Activated T-cell treated with anti-CD3 and anti-CD28 coated beads, Interleukin-2, amount 50 U/mL, for 24 hours (primary cell): ENCODE results near the gene INO80.

Experiments
- DNase-seq: peaks from one replicate; pipeline ENCODE4 v3.0.0-alpha.2; 2020
- H3K27ac Mint-ChIP-seq: 2 replicates; pipeline ENCODE4 v1.8.0; 2020; ENCODE audit warnings: mild to moderate bottlenecking, mixed read lengths
- H3K27me3 Mint-ChIP-seq: 2 replicates; pipeline ENCODE4 v1.8.0; 2020; ENCODE audit warnings: mixed read lengths
- H3K36me3 Mint-ChIP-seq: 2 replicates; pipeline ENCODE4 v1.8.0; 2020; ENCODE audit warnings: low read depth, mixed read lengths
- H3K4me1 Mint-ChIP-seq: 2 replicates; pipeline ENCODE4 v1.8.0; 2020; ENCODE audit warnings: low read depth, mixed read lengths
- H3K4me3 Mint-ChIP-seq: 2 replicates; pipeline ENCODE4 v1.8.0; 2020; ENCODE audit warnings: mild to moderate bottlenecking, moderate library complexity, mixed read lengths
- H3K9me3 Mint-ChIP-seq: 2 replicates; pipeline ENCODE4 v1.8.0; 2020; ENCODE audit warnings: mixed read lengths

INO80 gene

DNA sequence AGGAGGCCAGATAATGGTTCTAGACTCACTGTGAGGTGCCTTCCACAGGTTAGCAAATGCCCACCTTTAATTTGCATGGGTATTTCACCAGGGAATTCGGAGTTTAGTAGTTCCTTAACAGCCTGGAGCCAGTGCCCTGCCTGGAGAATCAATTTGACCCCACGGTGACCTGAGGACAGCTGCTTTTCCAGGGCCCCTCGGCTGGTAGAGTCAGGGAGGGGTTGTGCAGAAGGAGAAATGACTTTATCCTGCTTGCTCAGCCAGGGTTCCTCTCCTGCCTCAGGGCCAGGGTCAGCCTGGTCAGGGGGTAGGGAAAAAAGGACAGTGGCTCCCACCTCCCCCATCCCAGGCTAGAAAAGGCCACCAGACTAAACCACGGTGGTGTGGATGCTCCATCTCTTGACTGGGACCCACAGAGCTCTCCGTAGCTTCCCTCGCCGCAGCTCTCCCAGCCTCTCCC lies 175.0 kb downstream of the INO80 start:
- DNase-seq = no peak
- H3K27me3 Mint-ChIP-seq = no peaks in the 10 kb centered on the region
- peak overlapping the region; percentile 58 for H3K4me3 Mint-ChIP-seq
- H3K4me1 Mint-ChIP-seq = peaks cover 32% of the 10 kb centered on the region
- H3K27ac Mint-ChIP-seq = peak overlapping the region; percentile 89
- no peaks in the 10 kb centered on the region for H3K9me3 Mint-ChIP-seq
- no peaks in the 10 kb centered on the region for H3K36me3 Mint-ChIP-seq

DNA sequence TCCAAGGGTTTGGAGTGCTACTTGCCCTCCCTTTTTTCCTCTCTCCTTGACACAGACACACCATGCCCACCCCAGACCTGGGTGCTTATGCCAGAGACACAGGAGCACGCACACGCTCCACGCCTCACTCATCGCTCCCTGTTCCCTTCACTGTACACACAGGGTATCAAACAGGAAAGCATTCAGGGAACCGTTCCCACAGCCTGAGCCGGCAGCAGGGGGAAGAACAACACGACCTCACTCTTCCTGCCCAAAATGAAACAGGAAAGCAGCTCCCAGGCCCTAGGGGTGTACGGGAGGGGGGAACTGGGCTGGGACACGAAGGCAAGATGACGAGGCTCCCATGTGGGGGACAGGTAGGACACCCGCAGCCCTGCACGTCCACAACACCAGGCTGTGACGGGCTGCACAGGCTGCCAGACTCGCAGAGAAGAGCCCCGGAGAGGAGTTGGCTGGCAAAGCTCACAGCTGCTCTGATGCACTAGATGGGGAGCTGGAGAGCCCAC lies 175.7 kb downstream of the INO80 start:
- DNase-seq = peak; percentile 53
- Mint-ChIP-seq H3K27ac (peak overlapping the region; percentile 89), H3K4me1 (peaks cover 29% of the 10 kb centered on the region), H3K4me3 (peak overlapping the region; percentile 1), H3K27me3 (no peaks in the 10 kb centered on the region), H3K9me3 (no peaks in the 10 kb centered on the region), H3K36me3 (no peaks in the 10 kb centered on the region)

DNA sequence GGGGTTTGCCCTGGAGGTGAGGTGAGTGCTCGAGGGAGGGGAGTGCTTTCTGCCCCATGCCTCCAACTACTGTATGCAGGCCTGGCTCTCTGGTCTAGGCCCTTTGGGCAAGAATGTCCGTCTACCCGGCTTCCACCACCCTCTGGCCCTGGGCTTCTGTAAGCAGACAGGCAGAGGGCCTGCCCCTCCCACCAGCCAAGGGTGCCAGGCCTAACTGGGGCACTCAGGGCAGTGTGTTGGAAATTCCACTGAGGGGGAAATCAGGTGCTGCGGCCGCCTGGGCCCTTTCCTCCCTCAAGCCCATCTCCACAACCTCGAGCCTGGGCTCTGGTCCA lies 177.6 kb downstream of the INO80 start:
- Mint-ChIP-seq H3K4me3 (no peak overlapping the region), H3K9me3 (no peaks in the 10 kb centered on the region), H3K36me3 (no peaks in the 10 kb centered on the region), H3K4me1 (peaks cover 28% of the 10 kb centered on the region), H3K27ac (no peak overlapping the region), H3K27me3 (peaks cover 1% of the 10 kb centered on the region)
- DNase-seq = no peak

DNA sequence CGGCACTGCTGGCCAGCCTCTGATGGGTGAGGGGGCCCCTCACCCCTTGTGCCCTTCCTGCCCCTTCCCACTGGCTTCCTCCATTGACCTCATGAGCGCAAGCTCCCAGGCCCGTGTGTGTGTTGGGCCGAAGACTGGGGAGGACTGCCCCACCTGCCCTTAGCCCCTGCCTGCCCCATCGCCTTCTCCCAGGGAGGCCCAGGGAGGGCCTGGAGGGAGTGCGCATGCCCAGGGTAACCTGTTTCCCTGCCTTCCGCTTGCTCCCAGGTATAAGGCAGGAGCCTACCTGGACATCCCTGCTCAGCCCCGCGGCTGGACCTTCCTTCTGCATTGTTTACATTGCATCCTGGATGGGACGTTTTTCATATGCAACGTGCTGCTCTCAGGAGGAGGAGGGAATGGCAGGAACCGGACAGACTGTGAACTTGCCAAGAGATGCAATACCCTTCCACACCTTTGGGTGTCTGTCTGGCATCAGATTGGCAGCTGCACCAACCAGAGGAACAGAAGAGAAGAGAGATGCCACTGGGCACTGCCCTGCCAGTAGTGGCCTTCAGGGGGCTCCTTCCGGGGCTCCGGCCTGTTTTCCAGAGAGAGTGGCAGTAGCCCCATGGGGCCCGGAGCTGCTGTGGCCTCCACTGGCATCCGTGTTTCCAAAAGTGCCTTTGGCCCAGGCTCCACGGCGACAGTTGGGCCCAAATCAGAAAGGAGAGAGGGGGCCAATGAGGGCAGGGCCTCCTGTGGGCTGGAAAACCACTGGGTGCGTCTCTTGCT lies 178.1 kb downstream of the INO80 start:
- DNase-seq = no peak
- no peak overlapping the region for H3K27ac Mint-ChIP-seq

DNA sequence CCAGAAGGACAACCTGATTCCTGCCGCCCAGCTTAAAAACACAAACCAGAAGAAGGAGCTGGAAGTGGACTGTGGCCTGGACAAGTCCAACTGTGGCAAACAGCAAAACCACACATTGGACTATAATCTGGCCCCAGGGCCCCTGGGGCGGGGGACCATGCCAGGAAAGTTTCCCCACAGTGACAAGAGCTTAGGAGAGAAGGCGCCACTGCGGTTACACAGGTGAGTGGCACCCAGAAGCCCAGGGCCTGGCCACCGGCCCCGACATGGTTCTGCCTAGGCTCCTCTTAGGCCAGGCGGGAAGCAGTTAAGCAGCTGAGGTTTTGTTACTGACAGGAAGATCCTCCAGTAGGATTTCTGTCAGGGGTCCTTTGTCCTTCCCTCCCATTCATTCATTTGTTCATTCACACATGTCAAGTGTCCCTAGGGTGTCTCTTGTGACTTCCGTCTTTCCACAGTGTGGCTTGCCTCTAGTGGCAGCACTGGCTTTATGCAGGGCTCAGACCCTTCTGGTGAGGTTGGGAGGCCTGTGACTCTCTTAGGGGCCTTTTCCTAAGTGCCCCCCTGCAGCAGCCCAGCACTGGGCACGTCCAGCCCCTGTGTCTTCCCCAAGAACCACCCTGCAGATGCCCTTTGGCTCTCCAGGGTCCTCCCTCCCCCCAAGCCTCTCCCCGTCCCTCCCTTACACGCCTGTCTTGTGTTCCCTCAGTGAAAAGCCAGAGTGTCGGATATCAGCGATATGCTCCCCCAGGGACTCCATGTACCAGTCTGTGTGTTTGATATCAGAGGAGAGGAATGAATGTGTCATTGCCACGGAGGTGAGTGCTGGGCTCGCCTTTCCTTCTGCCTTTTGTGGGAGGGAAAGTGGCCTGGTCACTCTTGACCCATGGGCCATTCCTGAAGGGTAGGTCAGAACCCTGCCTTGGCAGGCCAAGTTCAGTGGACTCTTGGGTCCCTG lies 179.1 kb downstream of the INO80 start:
- no peaks in the 10 kb centered on the region for H3K36me3 Mint-ChIP-seq

More for the DNA sequence above, 178.1 kb downstream of the INO80 start:
- Mint-ChIP-seq H3K27me3 (peaks cover 5% of the 10 kb centered on the region), H3K4me3 (no peak overlapping the region), H3K4me1 (peaks cover 22% of the 10 kb centered on the region), H3K36me3 (no peaks in the 10 kb centered on the region), H3K9me3 (no peaks in the 10 kb centered on the region)

DNA sequence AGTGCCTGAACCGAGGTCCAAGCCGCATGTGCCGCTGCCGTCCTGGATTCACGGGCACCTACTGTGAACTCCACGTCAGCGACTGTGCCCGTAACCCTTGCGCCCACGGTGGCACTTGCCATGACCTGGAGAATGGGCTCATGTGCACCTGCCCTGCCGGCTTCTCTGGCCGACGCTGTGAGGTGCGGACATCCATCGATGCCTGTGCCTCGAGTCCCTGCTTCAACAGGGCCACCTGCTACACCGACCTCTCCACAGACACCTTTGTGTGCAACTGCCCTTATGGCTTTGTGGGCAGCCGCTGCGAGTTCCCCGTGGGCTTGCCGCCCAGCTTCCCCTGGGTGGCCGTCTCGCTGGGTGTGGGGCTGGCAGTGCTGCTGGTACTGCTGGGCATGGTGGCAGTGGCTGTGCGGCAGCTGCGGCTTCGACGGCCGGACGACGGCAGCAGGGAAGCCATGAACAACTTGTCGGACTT lies 179.8 kb downstream of the INO80 start:
- H3K4me3 Mint-ChIP-seq = no peak overlapping the region

More for the DNA sequence above, 179.1 kb downstream of the INO80 start:
- Mint-ChIP-seq H3K4me1 (peaks cover 17% of the 10 kb centered on the region), H3K9me3 (no peaks in the 10 kb centered on the region), H3K27me3 (peaks cover 13% of the 10 kb centered on the region), H3K4me3 (no peak overlapping the region), H3K27ac (no peak overlapping the region)
- no peak for DNase-seq

DNA sequence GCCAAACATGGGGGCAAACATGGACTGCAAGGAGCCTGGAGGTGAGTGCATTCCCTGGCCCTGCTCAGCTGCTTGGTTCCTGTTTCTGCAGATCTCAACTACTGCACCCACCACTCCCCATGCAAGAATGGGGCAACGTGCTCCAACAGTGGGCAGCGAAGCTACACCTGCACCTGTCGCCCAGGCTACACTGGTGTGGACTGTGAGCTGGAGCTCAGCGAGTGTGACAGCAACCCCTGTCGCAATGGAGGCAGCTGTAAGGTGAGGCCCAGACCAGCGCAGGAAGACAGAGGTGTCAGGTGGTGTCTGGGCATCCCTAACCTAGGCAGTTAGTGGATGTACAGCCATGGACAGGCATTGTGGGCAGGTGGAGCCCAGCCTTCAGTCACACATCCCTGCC lies 181.6 kb downstream of the INO80 start:
- H3K4me1 Mint-ChIP-seq = peaks cover 22% of the 10 kb centered on the region
- H3K4me3 Mint-ChIP-seq = no peak overlapping the region
- H3K27ac Mint-ChIP-seq = no peak overlapping the region
- no peaks in the 10 kb centered on the region for H3K36me3 Mint-ChIP-seq
- H3K27me3 Mint-ChIP-seq = peaks cover 39% of the 10 kb centered on the region
- no peaks in the 10 kb centered on the region for H3K9me3 Mint-ChIP-seq
- no peak for DNase-seq

More for the DNA sequence above, 179.8 kb downstream of the INO80 start:
- Mint-ChIP-seq H3K27ac (no peak overlapping the region), H3K27me3 (peaks cover 21% of the 10 kb centered on the region), H3K36me3 (no peaks in the 10 kb centered on the region), H3K4me1 (peaks cover 18% of the 10 kb centered on the region), H3K9me3 (no peaks in the 10 kb centered on the region)
- DNase-seq = no peak

DNA sequence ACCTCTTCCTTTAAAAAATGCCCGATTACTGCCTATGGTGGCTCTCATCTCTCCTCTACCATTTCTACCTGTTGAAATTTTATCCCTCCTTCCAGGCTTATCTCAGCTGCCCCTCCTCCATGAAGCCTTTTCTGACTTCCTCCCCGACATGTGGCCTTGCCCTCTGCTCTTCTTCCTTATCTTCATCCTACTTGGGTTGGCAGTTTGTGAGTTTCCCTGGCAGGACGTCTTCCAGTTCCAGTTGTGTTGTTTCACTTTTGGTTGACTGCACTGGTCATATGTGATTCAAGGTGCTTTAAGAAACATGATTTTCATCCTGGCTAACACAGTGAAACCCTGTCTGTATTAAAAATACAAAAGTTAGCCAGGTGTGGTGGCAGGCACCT lies 182.6 kb downstream of the INO80 start:
- no peak for DNase-seq
- Mint-ChIP-seq H3K4me1 (peaks cover 29% of the 10 kb centered on the region), H3K4me3 (no peak overlapping the region), H3K9me3 (no peaks in the 10 kb centered on the region), H3K36me3 (no peaks in the 10 kb centered on the region), H3K27me3 (peaks cover 48% of the 10 kb centered on the region), H3K27ac (no peak overlapping the region)

DNA sequence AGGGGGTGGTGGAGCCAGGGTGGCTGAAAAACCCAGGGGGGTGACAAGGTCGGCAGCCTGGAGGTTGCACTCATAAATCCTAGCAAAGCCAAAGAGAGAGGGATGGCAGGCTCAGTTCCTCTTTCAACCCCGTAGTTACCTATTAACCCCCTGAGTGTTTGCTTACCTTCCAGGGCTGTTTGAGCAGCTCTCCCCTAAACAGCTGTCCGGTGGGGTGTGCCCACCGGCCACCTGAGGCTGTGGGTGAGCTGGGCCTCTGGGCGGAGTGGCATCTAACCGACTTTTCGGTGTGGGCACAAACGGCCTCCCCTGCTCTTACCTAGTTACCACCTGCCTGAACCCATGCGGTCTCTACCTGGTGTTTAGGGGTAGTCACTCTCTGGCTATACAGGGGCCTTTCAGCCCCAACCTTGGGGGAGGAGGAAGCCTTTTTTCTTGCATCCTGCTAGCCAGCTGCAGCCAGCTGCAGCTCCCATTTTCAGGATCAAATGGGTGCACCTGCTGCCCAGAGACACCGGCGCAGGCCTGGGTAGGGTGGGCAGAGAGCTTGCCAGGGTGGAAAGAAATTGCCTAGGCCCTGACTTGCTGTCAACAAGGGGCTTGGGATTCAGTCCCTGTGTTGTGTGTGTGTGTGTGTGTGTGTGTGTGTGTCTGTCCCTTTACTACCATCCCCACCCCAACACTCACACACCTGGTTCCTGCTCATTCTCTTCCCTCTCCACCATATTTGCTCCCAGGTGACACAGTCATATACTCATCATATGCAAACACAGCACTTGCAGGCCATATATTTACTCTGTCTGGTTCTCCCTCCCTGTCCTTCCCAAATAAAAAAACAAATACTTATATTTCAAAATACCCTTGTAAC lies 183.2 kb downstream of the INO80 start:
- Mint-ChIP-seq H3K4me1 (peaks cover 32% of the 10 kb centered on the region), H3K4me3 (no peak overlapping the region), H3K9me3 (no peaks in the 10 kb centered on the region), H3K36me3 (no peaks in the 10 kb centered on the region), H3K27ac (no peak overlapping the region), H3K27me3 (peaks cover 52% of the 10 kb centered on the region)
- no peak for DNase-seq

DNA sequence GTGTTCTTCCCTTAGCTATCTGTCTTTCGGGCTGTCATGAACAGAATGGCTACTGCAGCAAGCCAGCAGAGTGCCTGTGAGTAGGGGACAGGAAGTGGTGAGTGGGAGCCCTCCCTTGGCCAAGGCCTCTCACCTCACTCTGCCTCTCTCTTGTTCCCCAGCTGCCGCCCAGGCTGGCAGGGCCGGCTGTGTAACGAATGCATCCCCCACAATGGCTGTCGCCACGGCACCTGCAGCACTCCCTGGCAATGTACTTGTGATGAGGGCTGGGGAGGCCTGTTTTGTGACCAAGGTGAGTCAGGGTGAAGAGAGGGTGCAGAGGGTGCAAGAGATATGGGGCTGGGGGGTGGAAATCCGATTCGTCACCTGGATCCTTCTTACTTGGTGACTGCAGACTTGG lies 183.9 kb downstream of the INO80 start:
- Mint-ChIP-seq H3K27ac (no peak overlapping the region), H3K4me1 (peaks cover 34% of the 10 kb centered on the region), H3K4me3 (no peak overlapping the region), H3K36me3 (no peaks in the 10 kb centered on the region), H3K27me3 (peaks cover 58% of the 10 kb centered on the region), H3K9me3 (no peaks in the 10 kb centered on the region)
- no peak for DNase-seq

DNA sequence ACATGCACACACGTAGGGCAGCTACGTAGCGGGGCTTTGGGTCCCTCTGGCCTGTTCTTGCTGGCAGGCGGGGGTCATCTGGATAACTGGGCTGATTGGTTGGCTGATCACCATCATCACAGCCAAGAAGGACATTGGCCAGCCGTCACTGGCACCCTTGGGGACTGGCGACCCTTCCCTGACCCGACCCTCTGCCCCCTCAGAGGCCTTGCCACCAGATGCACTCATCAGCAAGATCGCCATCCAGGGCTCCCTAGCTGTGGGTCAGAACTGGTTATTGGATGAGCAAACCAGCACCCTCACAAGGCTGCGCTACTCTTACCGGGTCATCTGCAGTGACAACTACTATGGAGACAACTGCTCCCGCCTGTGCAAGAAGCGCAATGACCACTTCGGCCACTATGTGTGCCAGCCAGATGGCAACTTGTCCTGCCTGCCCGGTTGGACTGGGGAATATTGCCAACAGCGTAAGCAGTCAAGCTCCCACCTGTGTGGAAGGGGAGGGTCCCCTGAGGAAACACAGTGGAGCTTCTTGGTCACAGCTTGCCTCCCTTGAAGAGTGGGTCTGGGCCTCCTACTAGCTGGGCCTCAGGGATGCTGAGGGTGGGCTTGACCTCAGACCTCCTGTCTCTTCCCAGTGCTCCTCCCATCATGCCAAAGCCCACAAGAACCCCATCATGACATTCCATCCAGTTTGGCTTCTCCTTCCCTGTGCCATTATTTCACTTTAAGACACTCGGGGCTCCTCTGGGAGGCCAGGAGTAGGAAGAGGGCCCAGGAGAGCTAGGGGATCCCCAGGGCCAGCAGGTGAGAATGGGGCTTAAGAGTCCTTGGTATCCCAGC lies 184.6 kb downstream of the INO80 start:
- Mint-ChIP-seq H3K4me3 (no peak overlapping the region), H3K27me3 (peaks cover 64% of the 10 kb centered on the region)

DNA sequence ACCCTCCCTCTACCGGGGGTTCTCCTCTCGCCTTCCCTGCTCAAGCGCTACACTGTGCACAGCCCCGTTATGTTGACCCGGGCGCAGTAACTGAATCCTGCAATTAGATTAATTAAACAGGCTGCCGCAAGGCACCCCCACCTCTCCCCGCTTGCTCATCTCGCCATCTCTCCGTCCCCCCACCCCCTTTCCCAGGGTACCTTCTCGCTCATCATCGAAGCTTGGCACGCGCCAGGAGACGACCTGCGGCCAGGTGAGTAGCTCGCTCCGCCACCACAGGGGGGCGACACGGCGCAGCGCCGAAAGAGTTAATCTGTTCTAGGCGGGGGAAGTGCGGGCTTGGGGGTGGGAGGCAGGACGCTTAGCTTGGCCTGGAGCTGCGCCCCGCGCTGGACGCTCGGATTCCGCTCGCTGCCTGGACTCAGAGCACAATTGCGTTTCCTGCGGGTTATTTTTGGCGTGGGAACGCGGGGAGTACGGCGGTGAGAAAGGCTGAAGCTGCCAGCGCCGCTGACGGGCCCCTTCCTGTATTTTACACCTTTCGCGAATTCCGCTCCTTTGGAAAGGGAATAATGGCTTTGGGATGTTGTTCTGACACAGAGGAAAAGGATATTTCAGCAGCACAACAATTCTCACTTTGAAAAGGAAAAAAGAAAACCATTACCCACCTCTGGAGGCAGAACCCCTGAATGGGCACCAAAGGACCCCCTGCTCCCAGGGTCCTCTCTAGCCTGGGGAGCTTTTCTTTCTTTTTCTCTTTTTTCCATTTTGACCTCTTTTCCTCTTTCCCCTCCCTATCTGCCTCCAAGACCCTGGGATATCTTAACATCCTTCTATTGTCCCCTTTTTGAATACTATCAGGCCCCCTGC lies 185.4 kb downstream of the INO80 start:
- Mint-ChIP-seq H3K27me3 (peaks cover 72% of the 10 kb centered on the region), H3K4me1 (peaks cover 44% of the 10 kb centered on the region), H3K9me3 (no peaks in the 10 kb centered on the region), H3K36me3 (no peaks in the 10 kb centered on the region), H3K27ac (no peak overlapping the region), H3K4me3 (peak overlapping the region; percentile 48)
- peak; percentile 70 for DNase-seq

More for the DNA sequence above, 184.6 kb downstream of the INO80 start:
- DNase-seq = no peak
- H3K4me1 Mint-ChIP-seq = peaks cover 40% of the 10 kb centered on the region
- no peaks in the 10 kb centered on the region for H3K9me3 Mint-ChIP-seq
- no peak overlapping the region for H3K27ac Mint-ChIP-seq
- no peaks in the 10 kb centered on the region for H3K36me3 Mint-ChIP-seq
